K562 (cell line): ENCODE data around the gene PSME4. TPM values are rescaled to one million over a fixed set of nuclear protein-coding genes. Genes with fewer than 3 reads are reported as not detected.

Experiments used
- ASH1L ChIP-seq: fragments of 450-650 bp; IDR thresholded peaks from 2 replicates; pipeline ENCODE4 v1.6.1; 2018; ENCODE audit warnings: borderline replicate concordance, mild to moderate bottlenecking, low read depth; ENCODE audit not compliant: partially characterized antibody
- CEBPB ChIP-seq: fragments of 450-650 bp; IDR thresholded peaks from 2 replicates; pipeline ENCODE4 v1.6.1; 2016; ENCODE audit warnings: missing genetic modification characterization, missing compliant biosample characterization
- CSDE1 ChIP-seq, 2 experiments: fragments of 450-650 bp; IDR thresholded peaks; 2 replicates each; pipeline ENCODE4 v1.6.1; 2016; ENCODE audit warnings: mild to moderate bottlenecking in 1 of 2
- ETV5 ChIP-seq: sonication (generic); formaldehyde crosslinking; IDR thresholded peaks from 2 replicates; pipeline ENCODE4 v1.4.0; 2020; ENCODE audit warnings: low read depth, mild to moderate bottlenecking, missing genetic modification reagents
- FOS ChIP-seq: IDR thresholded peaks from 3 replicates; pipeline ENCODE4 v1.6.1; 2011; ENCODE audit not compliant: insufficient read length; ENCODE audit errors: extremely low read depth
- FOXA1 ChIP-seq: fragments of 450-650 bp; IDR thresholded peaks from 2 replicates; pipeline ENCODE4 v1.6.1; 2016; ENCODE audit warnings: mild to moderate bottlenecking, borderline replicate concordance
- FOXK2 ChIP-seq, 2 experiments: fragments of 450-650 bp; IDR thresholded peaks in 1 of 2; conservative IDR thresholded peaks in 1 of 2; 2 replicates each; pipeline ENCODE4 v1.6.1; 2016; ENCODE audit warnings: low read depth in 2 of 2, mild to moderate bottlenecking in 1 of 2
- GABPA ChIP-seq: fragments of 200-800 bp; sonication (Bioruptor generic); conservative IDR thresholded peaks from 2 replicates; pipeline ENCODE4 v1.6.1; 2016; ENCODE audit warnings: low read depth, missing genetic modification characterization, missing compliant biosample characterization
- GATAD2B ChIP-seq: fragments of 450-650 bp; IDR thresholded peaks from 2 replicates; pipeline ENCODE4 v1.6.1; 2017; ENCODE audit warnings: mild to moderate bottlenecking, borderline replicate concordance
- HDAC2 ChIP-seq: fragments of 450-650 bp; IDR thresholded peaks from 2 replicates; pipeline ENCODE4 v1.6.1; 2016; ENCODE audit warnings: mild to moderate bottlenecking
- HDGF ChIP-seq: fragments of 450-650 bp; IDR thresholded peaks from 2 replicates; pipeline ENCODE4 v1.6.1; 2016
- LEF1 ChIP-seq: fragments of 450-650 bp; IDR thresholded peaks from 2 replicates; pipeline ENCODE4 v1.6.1; 2016; ENCODE audit warnings: mild to moderate bottlenecking
- MAFG ChIP-seq: fragments of 450-650 bp; conservative IDR thresholded peaks from 2 replicates; pipeline ENCODE4 v1.6.1; 2016; ENCODE audit warnings: missing genetic modification characterization, missing compliant biosample characterization
- MCM7 ChIP-seq, 2 experiments: fragments of 450-650 bp; IDR thresholded peaks; 2 replicates each; pipeline ENCODE4 v1.6.1; 2016 to 2018
- MED1 ChIP-seq: sonication (generic); formaldehyde crosslinking; IDR thresholded peaks from 2 replicates; pipeline ENCODE4 v1.8.1; 2023; ENCODE audit warnings: missing genetic modification reagents, borderline replicate concordance
- MYBL2 ChIP-seq, 2 experiments: fragments of 450-650 bp in 1 of 2; sonication (generic) in 1 of 2; formaldehyde crosslinking in 1 of 2; IDR thresholded peaks; 2 replicates each; pipeline versions ENCODE4 v1.6.1 to v1.8.1; 2017 to 2022; ENCODE audit warnings: borderline replicate concordance in 1 of 2, inconsistent platforms in 1 of 2, low read depth in 1 of 2, mild to moderate bottlenecking in 1 of 2, missing genetic modification reagents in 1 of 2, moderate library complexity in 1 of 2
- NEUROD1 ChIP-seq: fragments of 150-350 bp; IDR thresholded peaks from 2 replicates; pipeline ENCODE4 v1.6.1; 2014; ENCODE audit warnings: borderline replicate concordance, low read length, low read depth; ENCODE audit not compliant: partially characterized antibody
- NFATC3 ChIP-seq: fragments of 450-650 bp; IDR thresholded peaks from 2 replicates; pipeline ENCODE4 v1.6.1; 2017; ENCODE audit warnings: mild to moderate bottlenecking
- NFE2 ChIP-seq: IDR thresholded peaks from 2 replicates; pipeline ENCODE4 v1.6.1; 2014; ENCODE audit warnings: antibody characterized with exemption, low read depth
- SETDB1 ChIP-seq: IDR thresholded peaks from one replicate; pipeline ENCODE4 v1.6.1; 2012; ENCODE audit warnings: low read length, control low read depth, inconsistent platforms
- SMAD3 ChIP-seq: fragments of 450-650 bp; formaldehyde crosslinking; conservative IDR thresholded peaks from 2 replicates; pipeline ENCODE4 v1.4.0; 2020; ENCODE audit warnings: mild to moderate bottlenecking
- SP1 ChIP-seq: sonication (generic); formaldehyde crosslinking; IDR thresholded peaks from 2 replicates; pipeline ENCODE4 v1.8.1; 2022; ENCODE audit warnings: mild to moderate bottlenecking, missing genetic modification reagents
- TBL1XR1 ChIP-seq, 2 experiments: IDR thresholded peaks; 2 replicates each; pipeline ENCODE4 v1.6.1; 2012; ENCODE audit warnings: improper control_type of control experiment in 2 of 2, low read length in 2 of 2, mild to moderate bottlenecking in 1 of 2
- ZNF239 ChIP-seq: fragments of 250-450 bp; sonication (Bioruptor Pico); IDR thresholded peaks from 2 replicates; pipeline ENCODE4 v1.4.0; 2020; ENCODE audit warnings: mild to moderate bottlenecking
- polyA plus RNA-seq, 8 experiments: library from polyadenylated mRNA; depleted of rRNA in 4 of 8; stranded (reverse) in 5 of 8; unstranded in 3 of 8; fragments of >200 nt; fragmentation: Nextera tagmentation in 2 of 8; fragmentation: Illumina TruSeq in 1 of 8; extraction: Ambion mirVana in 2 of 8; extraction: Trizol in 1 of 8; gene quantifications; 2 replicates each; pipeline versions ENCODE4 v1.2.1 to v1.2.3, GENCODE V29; 2011 to 2014; ENCODE audit warnings: inconsistent platforms in 1 of 8, missing spikeins in 1 of 8
- total RNA-seq, 7 experiments: library from RNA; depleted of rRNA in 6 of 7; stranded (reverse); fragments of >200 nt in 6 of 7; fragmentation: Illumina TruSeq in 2 of 7; extraction: Trizol in 2 of 7; gene quantifications; 2 replicates each; pipeline versions ENCODE4 v1.2.1 to v1.2.3, GENCODE V29; 2011 to 2021; ENCODE audit warnings: low replicate concordance in 1 of 7
- TF ChIP-seq, protein P1 (sequence below), 2 experiments: IDR thresholded peaks in 1 of 2; conservative IDR thresholded peaks in 1 of 2; 2 replicates each; pipeline ENCODE4 v1.6.1; 2016; ENCODE audit warnings: low read depth in 2 of 2, mild to moderate bottlenecking in 1 of 2, missing compliant biosample characterization in 1 of 2, missing genetic modification characterization in 1 of 2, moderate library complexity in 1 of 2
- TF ChIP-seq, protein P2 (sequence below): fragments of 450-650 bp; formaldehyde crosslinking; conservative IDR thresholded peaks from 2 replicates; pipeline ENCODE4 v1.4.0; 2022; ENCODE audit warnings: mild to moderate bottlenecking, missing genetic modification characterization

Gene PSME4
- total and polyA plus RNA-seq, 9 of the 15 experiments (the other 6 are each of a cell fraction or from before 2014, with no cell fraction given): 24.3 to 77.8 (median 40.5) TPM

- no peak for TF ChIP-seq ETV5 (CRISPR knock-in tag)
- peak; percentile 93 for TF ChIP-seq LEF1
- TF ChIP-seq CEBPB (tag): no peak
- TF ChIP-seq GABPA (tag): no peak
- no peak for TF ChIP-seq SETDB1
- peak; percentile 93 for TF ChIP-seq NFE2
- TF ChIP-seq ASH1L: no peak
- TF ChIP-seq NEUROD1: peak; percentile 43
- TF ChIP-seq FOS: peak; percentile 23
- TF ChIP-seq FOXK2 (conservative IDR thresholded peaks at IDR 0.05 in 1 of 2, IDR thresholded peaks at IDR 0.05 in 1 of 2; ENCODE audit: low read depth in 2 of 2): peak; percentile 77 to 83; a peak in 2 of 4 replicates
- TF ChIP-seq FOXA1: peak; percentile 54; the same call in 1 of the 2 replicates
- 0 out of 2 replicates have a peak, but pooled peaks have one; percentile 22 for TF ChIP-seq SMAD3
- TF ChIP-seq ZNF239: no peak
- TF ChIP-seq MAFG: peak; percentile 96
- TF ChIP-seq HDGF: no peak
- TF ChIP-seq MCM7 (IDR thresholded peaks at IDR 0.05): no peak
- TF ChIP-seq MYBL2 (IDR thresholded peaks at IDR 0.05; ENCODE audit: low read depth): no peak
- TF ChIP-seq MYBL2 (CRISPR knock-in tag; IDR thresholded peaks at IDR 0.05; ENCODE audit: borderline replicate concordance): no peak
- TF ChIP-seq MED1 (CRISPR knock-in tag): no peak
- TF ChIP-seq CSDE1 (IDR thresholded peaks at IDR 0.05): no peak; a peak in 1 of 4 replicates
- TF ChIP-seq NFATC3: 0 out of 2 replicates have a peak, but pooled peaks have one; percentile 10
- TF ChIP-seq, protein P1, sequence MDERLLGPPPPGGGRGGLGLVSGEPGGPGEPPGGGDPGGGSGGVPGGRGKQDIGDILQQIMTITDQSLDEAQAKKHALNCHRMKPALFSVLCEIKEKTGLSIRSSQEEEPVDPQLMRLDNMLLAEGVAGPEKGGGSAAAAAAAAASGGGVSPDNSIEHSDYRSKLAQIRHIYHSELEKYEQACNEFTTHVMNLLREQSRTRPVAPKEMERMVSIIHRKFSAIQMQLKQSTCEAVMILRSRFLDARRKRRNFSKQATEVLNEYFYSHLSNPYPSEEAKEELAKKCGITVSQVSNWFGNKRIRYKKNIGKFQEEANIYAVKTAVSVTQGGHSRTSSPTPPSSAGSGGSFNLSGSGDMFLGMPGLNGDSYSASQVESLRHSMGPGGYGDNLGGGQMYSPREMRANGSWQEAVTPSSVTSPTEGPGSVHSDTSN (CRISPR knock-in tag; IDR thresholded peaks at IDR 0.05; ENCODE audit: low read depth): no peak
- TF ChIP-seq, protein P1 (tag; conservative IDR thresholded peaks at IDR 0.05; ENCODE audit: low read depth): peak; percentile 95
- peak in 1 of 2 experiments; percentile 48; a peak in 1 of 4 replicates for TF ChIP-seq TBL1XR1 (IDR thresholded peaks at IDR 0.05; ENCODE audit: low read length in 2 of 2)
- peak; percentile 52; the same call in 1 of the 2 replicates for TF ChIP-seq GATAD2B
- TF ChIP-seq HDAC2: peak; percentile 64; the same call in 1 of the 2 replicates
- peak; percentile 60; the same call in 1 of the 2 replicates for TF ChIP-seq SP1 (CRISPR knock-in tag)
- TF ChIP-seq, protein P2, sequence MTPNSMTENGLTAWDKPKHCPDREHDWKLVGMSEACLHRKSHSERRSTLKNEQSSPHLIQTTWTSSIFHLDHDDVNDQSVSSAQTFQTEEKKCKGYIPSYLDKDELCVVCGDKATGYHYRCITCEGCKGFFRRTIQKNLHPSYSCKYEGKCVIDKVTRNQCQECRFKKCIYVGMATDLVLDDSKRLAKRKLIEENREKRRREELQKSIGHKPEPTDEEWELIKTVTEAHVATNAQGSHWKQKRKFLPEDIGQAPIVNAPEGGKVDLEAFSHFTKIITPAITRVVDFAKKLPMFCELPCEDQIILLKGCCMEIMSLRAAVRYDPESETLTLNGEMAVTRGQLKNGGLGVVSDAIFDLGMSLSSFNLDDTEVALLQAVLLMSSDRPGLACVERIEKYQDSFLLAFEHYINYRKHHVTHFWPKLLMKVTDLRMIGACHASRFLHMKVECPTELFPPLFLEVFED (CRISPR knock-in tag): no peak
Observed at GRCh38 chr2:53969285-53969967, 1.4 kb downstream of the PSME4 start (continued).
